Caco-2 (cell line): ENCODE results near the gene GFOD1. TPM values are rescaled to one million over a fixed set of nuclear protein-coding genes. Genes with fewer than 3 reads are reported as not detected.

Experiments used
- BruUV-seq: library from RNA; stranded (reverse); fragments of 400-500 nt; replicated peaks from 2 replicates; lab custom pipeline; 2021; lab: Mats Ljungman, UMichigan
- CTCF ChIA-PET: fragments of 300-600 bp; sonication (Branson Sonifier 250); formaldehyde crosslinking; loops from one replicate; lab custom pipeline; 2022; ENCODE audit warnings: antibody characterized with exemption; lab: Charles Lee
- POLR2A ChIA-PET: fragments of 300-600 bp; sonication (Branson Sonifier 250); formaldehyde crosslinking; loops from one replicate; lab custom pipeline; 2022; ENCODE audit warnings: antibody characterized with exemption; lab: Charles Lee
- DNase-seq, 2 experiments: peaks; one replicate each; pipeline versions ENCODE4 v3.0.0 to v3.0.0-alpha.2; 2020 to 2022
- H3K27me3 ChIP-seq: replicated peaks from 2 replicates; pipeline ENCODE4 v1.6.0; 2011; ENCODE audit warnings: low read length; ENCODE audit not compliant: control insufficient read depth, insufficient read depth
- H3K36me3 ChIP-seq: 2 replicates; pipeline ENCODE4 v1.5.1; 2011; ENCODE audit warnings: low read length; ENCODE audit not compliant: control insufficient read depth, insufficient read depth
- H3K4me1 ChIP-seq: fragments of 250-450 bp; sonication (Bioruptor Pico); 2 replicates; pipeline ENCODE4 v1.5.1; 2020; ENCODE audit warnings: mild to moderate bottlenecking
- H3K4me3 ChIP-seq: 2 replicates; pipeline ENCODE4 v1.5.1; 2011; ENCODE audit warnings: low read depth, mild to moderate bottlenecking, control low read depth, low read length
- H3K9me3 ChIP-seq: fragments of 250-450 bp; sonication (Bioruptor Pico); 2 replicates; pipeline ENCODE4 v1.5.1; 2020; ENCODE audit warnings: mild to moderate bottlenecking, moderate library complexity
- H3K27ac Mint-ChIP-seq: one replicate; pipeline ENCODE4 v1.8.0; 2022; ENCODE audit warnings: mixed read lengths; ENCODE audit not compliant: unreplicated experiment
- H3K27me3 Mint-ChIP-seq: one replicate; pipeline ENCODE4 v1.8.0; 2022; ENCODE audit warnings: mixed read lengths; ENCODE audit not compliant: insufficient read depth, unreplicated experiment
- H3K36me3 Mint-ChIP-seq: one replicate; pipeline ENCODE4 v1.8.0; 2022; ENCODE audit warnings: mild to moderate bottlenecking, mixed read lengths; ENCODE audit not compliant: insufficient read depth, unreplicated experiment
- H3K4me1 Mint-ChIP-seq: one replicate; pipeline ENCODE4 v1.8.0; 2022; ENCODE audit warnings: low read depth, mixed read lengths; ENCODE audit not compliant: unreplicated experiment
- H3K4me3 Mint-ChIP-seq: one replicate; pipeline ENCODE4 v1.8.0; 2022; ENCODE audit warnings: mild to moderate bottlenecking, moderate library complexity, mixed read lengths; ENCODE audit not compliant: unreplicated experiment
- H3K9me3 Mint-ChIP-seq: one replicate; pipeline ENCODE4 v1.8.0; 2022; ENCODE audit warnings: mixed read lengths; ENCODE audit not compliant: unreplicated experiment
- CTCF ChIP-seq, 2 experiments: fragments of 200-600 bp in 1 of 2; IDR thresholded peaks; 1 replicate in 1 of 2; 2 replicates in 1 of 2; pipeline versions ENCODE4 v1.5.1 to v1.8.0; 2011 to 2022; ENCODE audit warnings: antibody characterized with exemption in 1 of 2, control low read depth in 1 of 2, inconsistent platforms in 1 of 2, low read depth in 1 of 2, low read length in 1 of 2, mild to moderate bottlenecking in 1 of 2, moderate library complexity in 1 of 2; ENCODE audit not compliant: insufficient read depth in 1 of 2, severe bottlenecking in 1 of 2, unreplicated experiment in 1 of 2
- intact Hi-C: fragments of 100-400 bp; cut with micrococcal nuclease; formaldehyde crosslinking; loops from one replicate; pipeline ENCODE4 v1.10.0; 2022; ENCODE audit not compliant: unreplicated experiment
- total RNA-seq: library from RNA; stranded (reverse); gene quantifications from 2 replicates; pipeline ENCODE4 v1.2.3, GENCODE V29; 2022

GFOD1 gene
- total RNA-seq, 1 experiment from 2014 or later: 0.84 TPM

- Mint-ChIP-seq H3K4me1 (no peaks in the 10 kb centered on the region), H3K27me3 (peaks cover 14% of the 10 kb centered on the region), H3K9me3 (no peaks in the 10 kb centered on the region), H3K4me3 (no peak overlapping the region), H3K27ac (no peak overlapping the region), H3K36me3 (no peaks in the 10 kb centered on the region)
- no peaks in the 10 kb centered on the region for H3K9me3 ChIP-seq
- H3K4me1 ChIP-seq: no peaks in the 10 kb centered on the region
- no peaks in the 10 kb centered on the region for H3K36me3 ChIP-seq
- intact Hi-C loops: no loop called here
- H3K4me3 ChIP-seq: no peak overlapping the region
- DNase-seq: no peak
- no TSS peak for BruUV-seq
- ChIA-PET CTCF (no interaction called here), POLR2A (no interaction called here)
- no peak for TF ChIP-seq CTCF (IDR thresholded peaks at IDR 0.05; ENCODE audit: insufficient read depth in 1 of 2, low read depth in 1 of 2, low read length in 1 of 2, severe bottlenecking in 1 of 2, unreplicated experiment in 1 of 2)
- no peaks in the 10 kb centered on the region for H3K27me3 ChIP-seq
These were observed 72.1 kb downstream of the GFOD1 start for GRCh38 chr6:13415283-13415682.

- H3K27me3 ChIP-seq: no peaks in the 10 kb centered on the region
- DNase-seq: no peak
- no peaks in the 10 kb centered on the region for H3K9me3 Mint-ChIP-seq
- H3K4me1 Mint-ChIP-seq: no peaks in the 10 kb centered on the region
- H3K27me3 Mint-ChIP-seq: peaks cover 9% of the 10 kb centered on the region
- H3K36me3 Mint-ChIP-seq: no peaks in the 10 kb centered on the region
- no peak overlapping the region for H3K4me3 Mint-ChIP-seq
- H3K4me1 ChIP-seq: no peaks in the 10 kb centered on the region
- TF ChIP-seq CTCF (IDR thresholded peaks at IDR 0.05; ENCODE audit: insufficient read depth in 1 of 2, low read depth in 1 of 2, low read length in 1 of 2, severe bottlenecking in 1 of 2, unreplicated experiment in 1 of 2): no peak
- no peaks in the 10 kb centered on the region for H3K36me3 ChIP-seq
- no TSS peak for BruUV-seq
- POLR2A ChIA-PET: no interaction called here
- H3K27ac Mint-ChIP-seq: no peak overlapping the region
- CTCF ChIA-PET: no interaction called here
- no peak overlapping the region for H3K4me3 ChIP-seq
- intact Hi-C loops: no loop called here
- no peaks in the 10 kb centered on the region for H3K9me3 ChIP-seq
These were observed 73.4 kb downstream of the GFOD1 start for GRCh38 chr6:13413900-13414555.

GRCh38 chr6:13413466-13413862 lies 73.9 kb downstream of the GFOD1 start:
- no peak overlapping the region for H3K4me3 ChIP-seq
- Mint-ChIP-seq H3K4me3 (no peak overlapping the region), H3K9me3 (no peaks in the 10 kb centered on the region), H3K27me3 (peaks cover 12% of the 10 kb centered on the region), H3K36me3 (no peaks in the 10 kb centered on the region), H3K27ac (no peak overlapping the region), H3K4me1 (no peaks in the 10 kb centered on the region)
- ChIA-PET POLR2A (no interaction called here), CTCF (no interaction called here)
- no TSS peak for BruUV-seq
- H3K9me3 ChIP-seq: no peaks in the 10 kb centered on the region
- no peak for TF ChIP-seq CTCF (IDR thresholded peaks at IDR 0.05; ENCODE audit: insufficient read depth in 1 of 2, low read depth in 1 of 2, low read length in 1 of 2, severe bottlenecking in 1 of 2, unreplicated experiment in 1 of 2)
- H3K27me3 ChIP-seq: no peaks in the 10 kb centered on the region
- DNase-seq: no peak
- H3K4me1 ChIP-seq: no peaks in the 10 kb centered on the region
- no peaks in the 10 kb centered on the region for H3K36me3 ChIP-seq
- intact Hi-C loops: no loop called here
